Stimulated activated CD4-positive, alpha-beta T cell treated with anti-CD3 and anti-CD28 coated beads, Interleukin-1b, Interleukin-23, amount 100 ng/mL, for 24 hours (primary cell): ENCODE data around the gene EME2.

ENCODE experiments used
- DNase-seq, 4 experiments: peaks; one replicate each; pipeline ENCODE4 v3.0.0-alpha.2; 2020; ENCODE audit warnings: low read depth in 4 of 4, low spot score in 1 of 4

EME2 gene

GRCh38 chr16:1817716-1818115 lies 45.1 kb downstream of the EME2 start:
- no peak for DNase-seq

GRCh38 chr16:1818204-1818872 lies 45.7 kb downstream of the EME2 start:
- DNase-seq = no peak

- no peak for DNase-seq
These were observed 46.4 kb downstream of the EME2 start for GRCh38 chr16:1818873-1819525.

GRCh38 chr16:1819611-1820010 lies 47.0 kb downstream of the EME2 start:
- DNase-seq = no peak

- DNase-seq = no peak
These were observed 47.7 kb downstream of the EME2 start for GRCh38 chr16:1820096-1820945.

- no peak for DNase-seq
These were observed 48.3 kb downstream of the EME2 start for GRCh38 chr16:1820946-1821290.

GRCh38 chr16:1821861-1822611 lies 49.4 kb downstream of the EME2 start:
- DNase-seq = no peak

- DNase-seq = no peak
These were observed 50.2 kb downstream of the EME2 start for GRCh38 chr16:1822801-1823200.

GRCh38 chr16:1823821-1824220 lies 51.2 kb downstream of the EME2 start:
- DNase-seq = no peak

- DNase-seq = no peak
These were observed 52.8 kb downstream of the EME2 start for GRCh38 chr16:1825381-1825863.
